ENCODE results near the gene CCR1.
A peak's percentile ranks its signal among the peaks of the same experiment; 100 is the strongest.

CCR1 gene

DNA sequence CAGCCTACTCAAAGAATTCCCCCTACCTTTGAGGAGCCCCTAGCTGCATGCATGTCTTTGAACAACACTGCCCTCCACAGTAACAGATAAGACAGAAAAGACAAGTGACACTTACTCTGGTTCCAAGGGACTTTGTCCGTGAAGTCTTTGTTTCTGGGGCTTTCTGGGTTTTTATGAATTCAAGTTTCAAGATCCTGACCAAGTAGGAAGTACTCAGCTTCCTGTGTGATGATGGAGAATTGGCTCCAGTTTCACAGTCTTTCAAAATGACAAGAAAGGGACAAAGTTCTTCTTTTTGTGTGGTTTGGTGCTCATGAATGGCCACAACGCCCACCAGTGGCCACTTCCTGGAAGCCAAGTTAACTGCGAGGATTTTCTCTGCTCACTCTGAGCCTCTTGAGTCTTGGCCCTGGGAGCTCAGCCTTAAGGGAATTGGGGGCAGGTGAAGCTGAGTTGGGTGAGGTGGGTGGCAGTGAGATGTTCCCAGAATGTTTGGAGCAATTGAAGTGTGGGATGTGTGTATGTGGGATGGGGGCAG is at the start of gene CCR1:
TSS of gene CCR1 (minus strand) at position 147 of the 538 bp plus-strand sequence. CDS start 4,000 bp downstream, outside the sequence.
- DNase-seq (ENCODE audit: low read depth, low spot score) = peak; percentile 4

DNA sequence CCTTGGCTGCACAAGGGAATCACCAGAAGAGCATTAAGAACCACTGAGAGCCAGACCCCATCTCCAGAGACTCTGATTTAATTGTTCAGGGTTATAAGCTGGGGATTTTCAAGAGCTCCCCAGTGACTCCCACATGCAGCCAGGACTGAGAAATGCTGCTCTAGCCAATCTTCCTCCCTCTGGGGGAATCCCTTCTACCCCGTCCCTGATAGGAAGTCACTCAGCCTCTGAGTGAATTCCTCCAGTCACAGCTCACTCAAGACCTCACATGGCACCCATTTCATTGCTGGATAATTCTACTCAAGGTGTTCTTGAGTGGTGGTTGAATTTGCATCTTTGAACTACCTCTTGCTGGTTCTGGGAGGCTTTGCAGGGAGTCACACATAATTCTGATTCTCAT is 44.9 kb upstream of the CCR1 start:
- no peak for DNase-seq (ENCODE audit: low read depth, low spot score)

DNA sequence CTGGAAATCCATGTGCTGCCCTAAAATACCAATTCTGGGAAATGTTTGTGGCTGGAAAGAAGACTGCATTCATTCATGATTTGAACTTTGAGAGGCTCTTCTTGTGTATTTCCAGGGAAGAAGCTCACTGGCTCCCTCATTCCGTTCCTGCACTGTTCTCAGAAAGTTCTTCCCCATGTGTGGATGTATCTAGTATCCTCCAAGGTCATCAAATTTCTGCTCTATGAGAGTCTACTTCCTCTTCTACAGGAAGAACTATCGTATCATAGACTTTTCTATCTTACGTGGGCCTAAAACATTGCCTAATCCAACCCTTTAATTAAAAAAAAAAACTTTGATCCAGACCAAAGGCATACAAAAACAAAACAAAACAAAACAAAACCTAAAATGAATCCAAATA is 37.0 kb upstream of the CCR1 start:
- DNase-seq (ENCODE audit: low read depth, low spot score) = no peak

DNA sequence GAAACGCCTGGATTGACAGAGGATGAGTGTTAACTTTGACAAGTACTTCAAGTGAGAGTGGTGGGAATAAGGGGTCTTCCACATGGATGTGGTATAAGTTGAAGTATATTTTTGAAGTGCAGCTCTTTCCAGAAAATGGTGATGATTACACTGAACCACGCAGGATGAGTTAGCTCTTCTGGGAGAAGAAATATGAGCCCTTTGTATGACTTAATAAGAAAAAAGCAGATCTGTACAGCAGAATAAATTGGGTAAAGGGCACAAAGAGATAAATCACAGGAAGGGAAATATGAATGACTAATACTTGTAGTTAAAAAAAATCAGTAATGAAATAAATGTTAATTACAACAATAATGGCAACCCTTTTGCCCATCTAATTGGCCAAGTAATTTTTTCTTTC is 35.4 kb upstream of the CCR1 start:
- DNase-seq (ENCODE audit: low read depth, low spot score) = no peak

DNA sequence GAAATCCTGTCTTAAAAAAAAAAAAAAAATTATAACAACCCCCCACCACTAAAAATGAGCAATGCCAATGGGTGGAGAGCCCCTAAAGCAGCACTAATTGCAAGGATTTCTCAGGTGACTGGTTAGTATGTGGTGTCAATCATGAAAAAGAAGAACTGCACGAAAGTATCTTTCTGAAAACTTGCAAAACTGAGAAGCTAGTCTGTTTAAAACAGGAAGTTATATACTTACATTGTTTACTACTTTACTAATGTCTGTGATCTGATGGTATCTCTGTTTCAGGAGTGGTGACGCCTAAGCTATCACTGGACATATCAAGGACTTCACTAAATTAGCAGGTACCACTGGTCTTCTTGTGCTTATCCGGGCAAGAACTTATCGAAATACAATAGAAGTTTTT is 34.0 kb upstream of the CCR1 start, which contains the start of gene CCR3:
TSS of gene CCR3 (plus strand) at position 341 of the 400 bp plus-strand sequence. CDS start 22,699 bp downstream, outside the sequence.
- no peak for DNase-seq (ENCODE audit: low read depth, low spot score)

DNA sequence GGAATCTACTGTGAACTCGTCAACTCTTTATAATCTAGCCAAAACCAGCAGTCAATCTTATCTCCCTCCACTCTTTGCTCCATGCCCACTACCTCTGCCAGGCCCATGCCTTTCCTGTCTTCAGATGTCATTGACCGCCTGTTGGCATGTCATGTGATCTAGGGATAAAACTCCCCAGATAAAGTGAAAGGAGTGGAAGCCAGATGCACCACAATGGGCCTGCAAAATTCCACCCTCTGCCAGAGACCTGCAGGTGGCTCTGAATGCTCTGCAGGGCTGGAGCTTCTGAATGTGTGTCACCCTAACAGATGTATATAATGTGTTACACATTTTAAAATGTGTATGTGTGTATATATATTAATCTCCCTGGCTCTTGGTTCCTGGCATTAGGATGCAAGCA is 31.8 kb upstream of the CCR1 start:
- no peak for DNase-seq (ENCODE audit: low read depth, low spot score)

DNA sequence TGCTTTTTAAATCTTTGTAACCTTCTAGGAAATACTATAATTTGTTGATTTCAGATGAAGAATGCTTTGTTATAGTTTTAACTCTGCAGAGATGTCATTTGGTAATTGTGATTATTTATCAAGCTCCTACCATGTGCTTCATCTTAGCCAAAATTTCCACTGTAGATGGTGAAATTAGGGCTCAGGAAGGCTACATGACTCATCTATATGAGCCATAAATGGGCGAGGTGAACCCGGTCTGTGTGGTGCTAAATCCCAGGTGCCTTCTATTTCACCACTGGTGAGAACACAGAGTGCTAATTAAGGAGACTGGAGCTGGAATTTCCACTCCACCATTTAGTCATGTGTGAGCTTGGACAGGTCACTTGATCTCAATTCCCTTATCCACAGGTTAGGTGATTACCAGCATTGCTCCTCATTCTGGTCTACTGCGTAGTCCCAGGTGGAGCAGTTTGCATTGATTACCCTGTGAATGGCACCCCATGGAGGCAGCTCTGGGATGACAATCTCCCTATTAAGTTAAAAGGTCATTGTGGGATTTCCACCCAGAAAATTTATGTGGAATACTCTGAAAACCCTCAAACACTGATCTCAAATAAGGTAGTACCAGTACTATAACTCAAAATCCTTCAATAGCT is 31.3 kb upstream of the CCR1 start:
- DNase-seq (ENCODE audit: low read depth, low spot score) = no peak

DNA sequence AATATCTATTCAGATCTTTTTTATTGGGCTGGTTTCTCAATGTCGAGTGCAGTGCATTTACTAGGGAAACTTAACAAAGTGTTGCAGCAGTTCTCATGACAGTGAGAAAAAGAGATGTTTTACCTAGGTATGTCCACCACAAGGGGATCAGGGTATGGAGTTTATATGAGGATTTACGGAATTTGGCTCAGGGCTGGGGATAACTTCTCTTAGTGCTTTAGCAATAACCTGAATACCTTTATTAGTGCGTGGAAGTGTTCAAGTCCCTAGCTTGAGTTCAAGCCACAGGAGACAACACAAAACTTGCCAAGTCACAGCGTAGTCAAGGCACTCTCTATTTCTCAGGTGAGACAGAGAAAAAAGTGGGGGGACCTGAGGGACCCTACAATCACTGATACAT is 30.3 kb upstream of the CCR1 start:
- DNase-seq (ENCODE audit: low read depth, low spot score) = no peak

DNA sequence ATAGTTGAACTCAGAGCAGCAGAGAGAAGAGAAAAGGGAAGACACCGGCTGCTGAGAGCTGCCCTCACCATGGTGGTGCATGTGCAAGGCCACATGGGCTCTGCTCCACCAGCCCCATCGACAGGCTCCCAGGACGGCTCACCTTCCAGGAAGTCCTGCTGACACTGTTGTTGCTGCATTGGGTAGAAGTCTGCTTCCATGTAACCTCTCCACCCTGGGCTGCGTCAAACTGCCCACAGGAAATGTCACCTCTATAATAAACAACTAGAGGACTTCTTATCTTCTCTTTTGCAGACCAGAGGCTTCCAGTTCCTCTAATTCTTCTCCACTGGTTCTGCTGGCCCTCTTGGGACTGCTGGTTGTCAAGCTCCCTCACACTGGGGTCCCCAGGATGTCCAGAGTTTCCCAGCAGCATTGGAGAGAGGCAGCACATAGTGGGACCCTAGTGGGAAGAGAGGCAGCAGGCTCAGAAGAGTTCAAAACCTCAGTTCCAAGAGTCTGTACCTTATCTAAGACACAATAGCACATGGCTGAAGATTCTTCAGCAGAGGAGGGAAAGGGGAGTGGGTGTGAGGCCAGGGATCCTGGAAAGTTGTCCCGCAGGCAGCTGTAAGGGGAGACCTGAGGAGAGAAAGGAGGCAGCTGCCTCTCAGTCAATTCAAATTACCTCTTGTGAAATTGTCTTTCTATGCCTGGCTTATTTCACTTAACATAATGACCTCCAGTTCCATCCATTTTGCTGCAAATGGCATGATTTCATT is 28.4 kb upstream of the CCR1 start:
- no peak for DNase-seq (ENCODE audit: low read depth, low spot score)

DNA sequence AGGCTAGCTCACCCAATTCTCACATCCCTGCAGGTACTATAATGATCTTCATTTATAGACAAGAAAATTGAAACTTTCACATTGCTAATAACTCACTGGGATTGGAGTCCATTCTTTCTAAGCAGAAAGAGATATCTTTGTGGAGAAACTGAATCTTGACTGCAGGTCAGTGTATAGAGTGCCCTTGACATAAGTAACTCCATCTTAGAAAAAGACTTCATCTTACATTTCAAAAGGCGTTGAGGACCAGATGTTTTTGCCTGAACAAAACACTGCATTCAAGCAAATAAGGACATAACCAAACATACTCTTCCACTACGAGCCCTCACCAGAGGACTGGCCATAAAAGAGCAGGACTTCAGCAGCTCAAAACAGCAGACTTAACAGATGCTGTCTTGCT is 27.3 kb upstream of the CCR1 start:
- no peak for DNase-seq (ENCODE audit: low read depth, low spot score)

DNA sequence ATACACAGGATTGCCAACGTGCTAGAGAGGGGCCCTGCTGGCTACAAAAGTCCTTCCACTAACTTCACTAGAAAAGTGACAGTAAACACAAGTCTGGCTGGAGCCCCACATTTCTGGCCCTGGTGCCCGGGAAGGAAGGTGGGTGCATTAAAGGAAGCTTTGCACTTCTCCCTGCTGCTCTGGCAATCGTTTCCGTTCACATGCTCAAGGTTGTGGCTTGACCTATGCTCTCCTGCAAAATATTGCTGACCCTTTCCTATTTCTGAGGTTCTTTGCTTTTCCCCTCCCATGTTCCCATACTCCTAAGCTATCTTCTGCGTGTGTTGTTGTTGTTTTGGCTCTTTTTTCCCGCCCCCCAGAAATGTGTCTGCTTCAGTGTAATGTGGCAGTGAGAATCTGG is 25.1 kb upstream of the CCR1 start:
- no peak for DNase-seq (ENCODE audit: low read depth, low spot score)

DNA sequence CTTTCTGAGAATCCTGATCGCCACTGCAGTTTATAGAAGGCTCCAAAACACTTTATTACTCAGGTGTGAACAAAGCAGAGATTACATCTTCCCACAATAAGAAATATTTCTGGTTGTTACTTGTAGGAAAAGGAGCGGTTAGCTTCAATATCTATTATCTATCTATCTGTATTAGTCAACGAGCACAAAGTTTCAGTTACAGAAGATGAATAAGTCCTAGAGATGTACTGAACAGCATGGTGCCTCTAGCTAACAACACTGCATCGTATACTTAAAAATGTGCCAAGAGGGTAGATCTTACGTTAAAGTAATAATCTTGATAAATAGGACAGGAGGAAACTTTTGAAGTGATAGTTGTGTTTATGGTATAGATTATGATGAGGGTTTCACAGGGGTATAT is 23.2 kb upstream of the CCR1 start:
- DNase-seq (ENCODE audit: low read depth, low spot score) = no peak

DNA sequence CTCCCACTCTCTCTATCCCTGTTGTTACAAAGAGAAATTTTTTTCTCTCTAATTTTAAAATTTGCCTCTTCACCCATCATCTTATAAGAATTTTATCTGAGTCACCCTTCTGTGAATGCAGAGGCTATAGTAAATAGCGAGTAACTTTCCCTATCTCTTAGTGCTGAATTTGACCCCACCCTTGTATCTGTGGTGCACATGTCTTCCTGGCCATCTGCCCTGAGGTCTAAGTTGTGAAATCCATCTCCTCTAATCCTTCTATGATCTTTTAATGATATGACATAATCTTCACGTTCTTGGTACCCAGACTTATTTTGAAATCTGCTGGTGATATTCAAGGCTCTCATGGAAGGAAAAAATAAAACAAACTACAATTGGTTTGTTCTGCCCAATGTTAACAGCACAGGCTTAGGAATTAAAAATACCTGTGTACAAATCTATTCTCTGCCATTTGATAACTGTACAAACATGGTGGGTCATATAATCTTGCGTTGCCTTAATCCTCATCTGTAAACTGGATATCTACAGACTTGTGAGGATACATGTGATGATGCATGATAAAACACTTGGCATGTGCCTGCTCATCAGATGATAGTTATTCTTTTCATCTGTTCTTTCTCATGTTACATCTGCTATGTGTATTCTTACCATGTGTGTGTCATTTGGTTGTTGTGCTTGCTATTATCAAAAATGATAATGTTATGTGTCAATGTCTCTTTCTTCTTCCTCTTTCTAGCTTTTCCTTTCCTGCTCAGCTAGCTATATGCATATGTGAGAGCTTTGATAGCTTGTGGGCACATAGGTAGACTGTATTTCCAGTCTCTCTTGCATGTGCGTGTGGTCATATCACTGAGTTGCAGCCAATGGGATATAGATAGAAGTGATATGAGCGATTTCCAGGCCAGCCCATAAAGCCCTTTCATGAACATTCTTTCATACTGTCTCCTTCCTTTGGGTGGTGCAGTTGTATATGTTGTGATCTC is 20.4 kb upstream of the CCR1 start:
- DNase-seq (ENCODE audit: low read depth, low spot score) = no peak

DNA sequence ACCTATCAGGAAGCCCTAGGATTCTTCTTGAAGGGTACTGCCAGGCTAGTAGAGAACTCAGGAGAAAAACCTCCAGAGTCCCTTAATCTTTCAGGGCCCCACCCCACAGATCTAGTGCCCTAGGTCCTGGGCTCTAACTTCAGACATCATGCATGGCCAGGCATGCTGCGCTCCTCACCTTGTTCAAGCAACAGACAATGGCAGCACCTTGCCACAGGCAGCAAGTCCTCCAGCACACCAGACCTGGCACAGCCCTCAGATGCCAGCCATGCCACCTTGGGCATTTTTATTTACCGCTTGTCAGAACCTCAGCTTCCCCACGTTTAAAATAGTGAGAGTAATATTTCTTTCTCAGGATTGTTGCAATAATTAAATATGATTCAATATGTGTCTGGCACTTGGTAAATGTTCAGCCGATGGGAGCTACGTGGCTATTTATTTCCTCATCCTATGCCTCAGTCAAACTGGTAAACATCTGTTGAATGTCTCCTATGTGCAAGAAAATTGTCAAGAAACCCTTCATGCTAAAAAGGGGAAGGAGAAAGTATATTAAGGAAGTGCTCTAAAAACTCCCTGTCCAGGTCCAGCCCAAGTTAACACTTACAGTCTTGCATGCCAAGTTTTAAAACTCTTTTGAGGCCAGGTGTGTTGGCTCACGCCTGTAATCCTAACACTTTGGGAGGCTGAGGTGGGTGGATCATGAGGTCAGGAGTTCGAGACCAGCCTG is 14.5 kb upstream of the CCR1 start:
- no peak for DNase-seq (ENCODE audit: low read depth, low spot score)

DNA sequence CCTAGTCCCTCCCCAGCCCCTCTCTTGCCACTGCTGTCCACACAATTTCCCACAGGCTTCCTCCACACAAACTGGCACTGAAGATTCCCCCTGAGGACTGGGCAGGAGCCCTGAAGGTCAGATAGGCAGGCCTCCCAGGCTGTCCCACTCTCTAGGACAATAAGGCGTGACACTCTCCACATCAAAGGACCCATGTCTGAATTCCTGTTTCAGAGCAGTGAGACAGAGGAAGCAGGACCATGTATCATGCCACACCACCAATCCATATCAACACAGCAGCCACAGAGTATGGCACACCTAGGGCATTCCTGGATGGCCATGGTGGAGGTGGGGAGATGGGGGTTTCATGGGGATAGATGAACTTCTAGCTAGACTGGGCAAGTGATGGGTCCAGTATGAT is 13.8 kb upstream of the CCR1 start:
- no peak for DNase-seq (ENCODE audit: low read depth, low spot score)

DNA sequence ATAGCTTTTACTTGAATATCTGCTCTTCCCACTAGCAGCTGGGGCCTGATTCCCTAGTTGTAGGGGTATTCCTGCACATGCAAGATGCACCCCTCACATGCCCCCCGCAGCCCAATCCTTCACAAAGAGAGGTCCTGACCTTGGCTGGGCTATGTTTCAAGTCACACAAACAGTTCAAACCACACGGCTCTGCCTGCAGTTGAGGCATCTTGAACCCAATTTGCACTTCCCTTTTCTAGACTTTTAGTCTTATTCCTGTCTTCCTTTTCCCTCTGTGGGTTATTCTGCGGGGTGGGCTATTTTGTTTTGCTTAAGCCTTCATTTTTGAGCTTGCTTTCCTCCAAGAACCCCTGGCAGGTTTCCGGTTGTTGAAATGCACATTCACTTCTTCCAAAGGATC is 13.3 kb upstream of the CCR1 start:
- no peak for DNase-seq (ENCODE audit: low read depth, low spot score)

DNA sequence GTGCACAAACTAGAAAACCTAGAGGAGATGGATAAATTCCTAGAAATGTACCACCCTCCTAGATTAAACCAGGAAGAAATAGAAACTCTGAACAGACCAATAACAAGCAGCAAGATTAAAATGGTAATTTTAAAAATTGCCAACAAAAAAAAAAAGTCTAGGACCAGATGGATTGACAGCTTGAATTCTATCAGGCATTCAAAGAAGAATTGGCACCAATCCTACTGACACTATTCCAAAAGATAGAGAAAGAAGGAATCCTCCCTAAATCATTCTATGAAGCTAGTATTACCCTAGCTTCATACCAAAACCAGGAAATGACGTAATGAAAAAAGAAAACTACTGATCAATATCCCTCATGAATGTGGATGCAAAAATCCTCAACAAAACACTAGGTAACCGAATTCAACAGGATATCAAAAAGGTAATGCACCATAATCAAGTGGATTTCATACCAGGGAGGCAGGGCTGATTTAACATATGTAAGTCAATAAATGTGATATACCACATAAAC is 10.1 kb upstream of the CCR1 start:
- no peak for DNase-seq (ENCODE audit: low read depth, low spot score)

DNA sequence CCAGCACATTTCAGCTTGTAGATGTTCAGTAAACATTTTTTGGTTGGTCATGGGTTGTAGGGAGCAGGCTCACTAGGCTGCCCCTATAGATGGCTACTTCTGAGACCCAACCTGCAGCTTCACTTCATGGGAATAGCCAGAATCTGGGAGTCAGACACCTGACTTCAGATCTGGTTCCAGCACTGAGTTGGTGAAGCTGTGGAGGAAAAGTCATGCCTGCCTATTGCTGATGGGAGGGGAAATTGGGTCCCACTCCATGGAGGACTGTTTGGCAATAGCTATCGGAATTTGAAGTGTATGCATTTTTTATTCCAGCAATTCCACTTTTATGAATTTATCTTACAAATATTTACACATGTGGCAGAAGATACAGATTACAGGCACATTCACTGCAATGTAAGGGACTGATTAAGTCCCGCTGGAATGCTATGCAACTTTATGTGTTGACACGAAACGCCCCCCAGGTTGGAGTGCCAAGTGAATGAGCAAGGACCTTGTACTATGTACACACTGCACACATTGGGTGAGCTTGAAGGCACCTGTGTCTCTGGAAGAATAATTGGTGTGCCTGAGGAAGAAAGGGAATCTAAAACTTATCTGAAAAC is 7.8 kb upstream of the CCR1 start:
- no peak for DNase-seq (ENCODE audit: low read depth, low spot score)

DNA sequence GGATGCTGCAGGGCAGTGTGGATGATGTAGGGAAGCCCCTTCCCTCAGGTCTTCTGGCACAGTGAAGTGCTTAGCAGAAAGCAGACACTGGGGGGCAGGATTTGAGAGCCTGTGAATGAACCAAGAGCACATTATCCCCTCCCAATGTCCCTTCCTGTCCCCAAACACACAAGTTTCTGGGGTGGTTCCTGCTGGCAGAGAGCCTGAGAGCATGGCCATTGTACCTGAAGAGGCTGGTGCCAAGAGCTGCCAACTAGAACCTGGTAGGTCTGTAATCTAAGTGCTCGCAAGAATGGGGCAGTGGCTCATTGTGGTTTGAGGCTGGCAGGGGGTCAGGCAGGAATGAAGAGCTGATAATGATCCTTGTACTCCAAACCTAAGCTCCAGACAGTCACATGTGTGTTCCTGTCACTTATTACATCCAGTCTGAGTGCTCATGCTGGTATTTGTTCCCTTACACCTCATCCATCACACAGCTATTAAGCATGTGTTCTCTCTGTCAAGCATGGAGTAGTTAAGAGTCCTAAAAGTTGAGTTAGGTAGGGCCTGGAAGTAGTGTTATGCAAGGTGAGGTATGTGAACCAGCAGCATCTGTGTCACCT is 6.7 kb upstream of the CCR1 start:
- no peak for DNase-seq (ENCODE audit: low read depth, low spot score)

DNA sequence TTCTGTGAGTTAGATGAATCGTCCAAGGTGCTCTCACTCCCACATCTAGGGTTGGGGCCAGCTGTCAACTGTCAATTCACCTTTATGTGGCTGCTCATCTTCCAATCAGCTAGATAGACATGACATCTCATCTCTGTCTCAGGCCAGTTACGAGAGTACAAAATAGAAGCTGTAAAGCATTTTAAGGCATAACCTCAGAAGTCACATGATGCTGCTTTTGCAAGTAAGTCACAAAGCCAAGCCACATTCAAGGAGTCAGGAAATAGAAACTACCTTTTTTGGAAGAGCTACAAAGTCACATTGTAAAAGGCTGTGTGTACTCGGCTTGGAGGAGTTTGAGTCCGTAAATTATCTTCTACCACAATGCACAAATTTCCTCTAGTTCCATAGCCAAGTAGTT is 5.1 kb upstream of the CCR1 start:
- DNase-seq (ENCODE audit: low read depth, low spot score) = no peak
